T1000 (cell line): ENCODE data around the gene CELA3B.
"Not testable (repeated sequence)": the region's sequence is repeated elsewhere in the genome, so short reads cannot be mapped to it uniquely, and the experiment has no call there.

ENCODE experiments used
- DNase-seq: peaks from one replicate; lab custom pipeline; 2025; ENCODE audit warnings: mixed read lengths; lab: John Stamatoyannopoulos, UW

CELA3B gene, protein sequence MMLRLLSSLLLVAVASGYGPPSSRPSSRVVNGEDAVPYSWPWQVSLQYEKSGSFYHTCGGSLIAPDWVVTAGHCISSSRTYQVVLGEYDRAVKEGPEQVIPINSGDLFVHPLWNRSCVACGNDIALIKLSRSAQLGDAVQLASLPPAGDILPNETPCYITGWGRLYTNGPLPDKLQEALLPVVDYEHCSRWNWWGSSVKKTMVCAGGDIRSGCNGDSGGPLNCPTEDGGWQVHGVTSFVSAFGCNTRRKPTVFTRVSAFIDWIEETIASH

DNA sequence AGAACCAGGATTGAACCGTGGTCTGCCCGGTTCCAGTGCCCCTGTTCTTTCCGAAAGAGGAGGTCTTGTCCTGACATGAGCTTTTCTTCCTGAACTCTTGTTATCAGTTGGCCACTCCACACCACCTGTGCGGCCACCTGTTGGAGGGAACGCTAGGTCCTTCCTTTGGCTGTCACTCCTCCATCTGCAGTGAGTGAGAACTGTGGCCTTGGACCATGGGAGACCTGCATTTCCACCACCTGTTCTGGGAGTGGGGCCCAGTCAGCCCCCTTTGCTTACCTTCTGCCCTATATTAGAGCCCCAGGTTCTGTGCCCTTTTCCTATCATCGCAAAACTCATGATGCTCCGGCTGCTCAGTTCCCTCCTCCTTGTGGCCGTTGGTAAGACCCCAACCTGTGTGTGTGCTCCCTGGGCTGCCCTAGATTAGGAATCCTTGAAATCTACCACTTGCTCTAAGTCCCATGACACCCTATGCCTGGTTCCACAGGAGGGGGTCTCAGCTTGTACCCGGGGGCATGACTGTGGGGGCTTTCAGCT, at the start of gene CELA3B:
Gene CELA3B, plus strand, starts transcription at position 320 of the 537 bp plus-strand sequence. Its CDS starts 18 bp downstream, at position 338.
- DNase-seq, result not testable (repeated sequence)

GRCh38 chr1:21927533-21928237, 49.1 kb upstream of the CELA3B start:
- DNase-seq, result no peak

- DNase-seq, result no peak
These were observed 46.7 kb upstream of the CELA3B start for GRCh38 chr1:21930080-21930571.

GRCh38 chr1:21930629-21931170, 46.1 kb upstream of the CELA3B start:
- DNase-seq, result no peak

DNA sequence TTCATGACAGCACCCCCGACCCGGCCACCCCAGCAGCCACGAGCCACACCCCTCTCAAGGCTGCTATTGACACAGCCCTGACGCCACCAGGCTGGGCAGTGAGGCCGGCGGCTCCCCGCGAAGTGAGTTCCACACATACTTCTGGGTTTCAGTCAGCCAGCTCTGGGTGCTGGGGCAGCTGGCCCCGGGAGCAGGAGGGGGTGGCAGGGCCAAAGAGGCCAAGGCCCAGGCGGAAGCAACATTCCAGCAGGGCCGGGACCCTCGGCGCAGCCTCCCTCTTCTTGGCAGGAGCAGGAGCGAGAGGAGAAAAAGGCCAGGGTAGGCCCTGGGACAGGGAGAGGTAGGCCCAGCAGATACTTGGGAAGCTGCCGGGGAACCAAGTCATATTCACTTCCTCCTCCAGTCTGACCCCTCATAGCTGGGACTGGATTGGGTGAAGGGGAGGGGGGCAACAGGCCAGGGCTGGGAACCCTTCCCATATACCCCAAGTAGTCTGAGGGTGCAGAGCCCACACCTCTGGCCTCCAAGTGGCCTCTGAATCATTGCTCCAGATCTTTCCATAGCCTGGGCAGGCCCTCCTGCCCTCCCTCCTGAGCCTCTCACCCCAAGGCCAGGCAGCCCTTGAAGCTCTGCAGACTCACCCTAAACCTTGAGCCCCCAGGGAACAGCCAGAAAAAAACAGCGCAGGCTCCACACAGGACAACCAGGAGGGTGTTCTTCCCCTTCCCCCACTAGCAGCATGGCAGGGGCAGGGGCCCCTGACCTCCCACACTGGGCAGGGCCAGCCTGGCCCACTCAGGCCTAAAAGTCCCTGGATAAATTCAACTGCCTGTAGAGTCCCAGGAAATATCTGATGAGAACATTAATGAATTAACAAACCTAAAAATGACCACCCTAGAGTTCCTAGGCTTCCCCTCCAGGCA, 45.4 kb upstream of the CELA3B start:
- DNase-seq, result peak; percentile 67

DNA sequence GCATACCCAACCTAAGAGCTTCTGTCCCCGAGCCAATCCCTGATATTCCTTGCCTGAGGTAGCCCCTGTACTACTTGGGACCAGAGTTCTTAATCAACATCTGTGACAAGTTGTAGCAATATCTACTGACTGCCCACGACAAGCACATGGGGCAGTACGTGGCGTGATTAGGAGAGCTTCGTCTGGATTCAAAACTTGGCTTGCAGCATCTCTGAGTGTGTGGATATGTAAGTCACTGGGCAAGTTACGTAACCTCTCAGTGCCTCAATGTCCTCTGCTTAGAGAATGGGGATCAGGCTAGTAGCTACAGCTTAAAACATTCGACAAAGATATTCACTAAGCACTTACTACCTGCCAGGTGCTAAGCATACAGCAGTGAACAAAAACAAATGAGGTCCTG, 44.7 kb upstream of the CELA3B start:
- DNase-seq, result no peak

GRCh38 chr1:21933397-21934248, 43.2 kb upstream of the CELA3B start:
- no peak for DNase-seq

- DNase-seq, result no peak
These were observed 41.4 kb upstream of the CELA3B start for GRCh38 chr1:21935393-21935804.

DNA sequence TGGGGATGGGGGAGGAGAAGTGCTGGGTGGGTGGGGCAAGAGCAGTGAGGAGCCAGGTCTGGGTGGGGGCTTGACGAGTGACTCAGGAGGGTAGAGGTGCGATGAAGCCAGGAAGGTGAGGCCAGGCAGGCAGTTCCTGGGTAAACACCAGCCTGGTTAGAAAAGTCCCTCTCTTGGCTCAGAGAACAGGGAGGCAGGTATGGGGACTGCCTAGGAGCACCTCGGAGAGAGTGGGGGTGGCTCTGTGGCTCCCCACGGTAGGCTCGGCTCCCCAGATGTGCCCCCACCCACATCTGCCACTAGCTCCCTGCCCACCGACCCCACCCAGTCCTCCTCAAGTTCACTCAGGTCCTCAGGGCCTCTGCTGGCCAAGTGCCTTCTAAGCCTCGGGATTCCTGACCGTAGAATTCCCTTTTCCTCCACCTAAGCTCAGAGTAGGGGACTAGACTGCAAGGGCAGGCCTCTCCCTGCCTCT, 40.9 kb upstream of the CELA3B start:
- no peak for DNase-seq

GRCh38 chr1:21936366-21937031, 40.3 kb upstream of the CELA3B start:
- DNase-seq, result no peak

GRCh38 chr1:21937034-21937371, 39.8 kb upstream of the CELA3B start, which contains the start of gene HSPG2:
HSPG2 (minus strand) TSS chr1:21937310; CDS start chr1:21937217, 93 bp downstream.
- no peak for DNase-seq

DNA sequence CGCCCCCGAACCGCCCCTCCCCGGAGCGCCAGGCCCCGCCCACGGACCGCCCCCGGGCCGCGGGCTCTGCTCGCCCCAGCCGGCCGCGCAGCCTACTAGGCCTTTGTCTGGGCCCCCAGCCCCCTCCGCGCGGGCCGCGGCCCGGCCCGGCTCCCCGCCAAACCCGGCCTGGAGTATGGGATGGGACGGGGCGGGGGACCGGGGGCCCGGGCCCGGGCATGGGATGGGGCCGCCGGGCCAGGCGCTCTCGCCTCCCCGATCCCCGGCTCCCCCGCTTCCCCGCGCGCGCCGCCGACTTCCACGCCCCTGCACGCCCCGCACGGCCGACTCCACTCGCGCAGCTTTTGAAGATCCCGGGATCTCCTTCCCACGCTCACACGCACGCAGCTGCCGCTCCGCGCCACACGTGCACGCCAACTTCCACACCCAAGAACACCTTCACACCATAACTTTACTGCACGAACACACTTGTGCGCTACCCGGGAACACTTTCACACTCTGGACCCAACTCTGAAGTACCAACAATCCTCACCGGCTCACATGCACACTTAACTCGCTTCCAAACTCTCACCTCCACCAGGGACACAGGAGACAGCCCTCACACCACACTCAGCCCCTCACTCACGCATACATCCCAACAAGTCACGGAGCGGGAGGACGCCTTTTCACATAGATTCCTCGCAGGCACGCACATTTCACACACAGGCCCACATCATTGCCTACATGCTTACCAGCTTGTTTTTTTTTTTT, 39.3 kb upstream of the CELA3B start:
- DNase-seq, result peak; percentile 74

GRCh38 chr1:21938732-21939538, 37.9 kb upstream of the CELA3B start:
- no peak for DNase-seq

DNA sequence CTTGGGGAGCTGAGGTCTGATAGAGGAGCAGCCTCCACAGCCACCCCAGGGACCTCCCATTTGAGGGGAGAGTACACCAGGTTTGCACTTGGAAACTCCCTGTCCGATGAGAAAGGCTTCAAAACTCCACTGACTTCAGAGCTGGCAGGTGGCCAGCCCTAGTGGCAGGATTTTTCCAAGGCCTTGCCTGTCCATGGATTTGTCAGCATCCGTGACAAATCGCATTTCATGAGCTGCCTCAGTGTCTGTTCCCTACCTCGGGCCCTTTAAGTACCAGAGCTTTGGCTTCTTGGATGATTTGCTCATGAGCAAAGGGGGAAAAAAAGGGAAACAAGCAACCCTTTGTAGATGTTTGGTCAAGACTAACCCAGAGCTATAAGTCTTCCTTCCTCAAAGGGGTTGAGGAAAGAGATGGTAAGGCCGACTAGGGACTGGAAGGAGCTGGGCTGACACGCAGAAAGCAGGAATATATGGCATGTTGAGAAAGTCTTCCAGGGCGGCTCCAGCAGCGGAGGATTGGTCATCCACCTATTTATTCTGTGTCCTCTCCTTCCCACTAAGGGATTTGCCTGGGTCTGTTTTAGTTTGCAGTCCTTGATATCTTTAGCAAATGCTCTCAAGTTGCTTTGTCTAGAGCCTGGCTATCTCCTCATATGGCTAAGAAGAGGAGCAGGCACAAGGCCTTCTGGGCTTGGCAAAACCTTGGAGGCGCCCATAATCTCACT, 37.0 kb upstream of the CELA3B start:
- peak; percentile 89 for DNase-seq

DNA sequence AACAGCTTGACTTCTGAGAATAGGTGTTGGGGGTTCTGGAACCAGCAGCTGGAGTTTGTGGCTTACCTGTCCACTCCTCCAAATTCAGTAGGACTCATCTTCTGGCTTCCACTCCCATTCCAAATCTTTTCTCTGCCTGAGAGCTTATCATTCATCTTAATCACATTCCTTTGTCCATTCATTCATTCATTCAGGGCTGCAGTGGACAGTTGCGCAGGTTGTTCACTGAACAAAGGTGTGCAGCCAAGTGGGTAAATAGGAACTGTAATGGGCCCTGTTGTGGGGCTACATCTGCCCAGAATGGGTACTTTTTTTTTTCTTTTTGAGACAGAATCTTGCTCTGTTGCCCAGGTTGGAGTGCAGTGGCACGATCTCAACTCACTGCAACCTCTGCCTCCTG, 36.3 kb upstream of the CELA3B start:
- no peak for DNase-seq

DNA sequence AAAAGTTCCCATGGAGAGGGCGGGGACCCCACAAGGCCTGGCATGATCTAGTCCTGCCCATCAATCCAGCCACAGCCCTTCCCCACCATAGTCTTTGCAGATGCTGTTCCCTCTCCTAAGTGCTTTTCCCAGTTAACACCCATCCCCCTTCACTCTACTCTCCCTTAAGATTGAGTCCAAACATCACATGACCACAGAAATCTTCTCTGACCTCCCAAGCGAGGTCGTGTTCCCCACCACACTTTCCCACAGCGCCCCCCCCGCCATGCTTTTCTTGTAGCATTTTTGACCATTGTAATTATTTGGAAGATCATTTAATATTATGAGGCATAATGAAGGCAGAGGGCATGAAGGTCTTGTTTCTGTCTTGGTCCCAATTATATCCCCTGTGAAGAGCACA, 35.5 kb upstream of the CELA3B start:
- DNase-seq, result no peak

DNA sequence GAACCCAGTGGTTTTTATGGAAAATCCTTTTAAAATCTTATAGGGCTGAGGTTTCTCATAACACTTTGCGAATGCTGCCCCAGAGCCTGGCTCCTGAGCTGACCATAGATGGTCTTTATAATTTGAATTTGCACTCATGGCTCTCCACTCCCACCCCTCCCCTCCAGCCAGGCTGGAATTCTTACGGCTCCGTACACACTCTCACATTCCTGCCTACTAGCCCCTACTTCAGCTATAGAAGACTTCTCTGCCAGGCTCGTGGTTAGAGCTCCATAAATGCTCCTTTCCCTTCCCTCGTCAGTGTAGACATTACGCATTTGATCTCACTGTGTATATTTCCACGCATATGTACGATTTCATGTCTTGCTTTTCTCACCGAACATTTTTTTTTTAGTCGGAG, 34.4 kb upstream of the CELA3B start:
- DNase-seq, result no peak
